Cardiac muscle cell (in vitro differentiated cells and primary cell): ENCODE data around the gene RAD23B. TPM values are rescaled to one million over a fixed set of nuclear protein-coding genes. Genes with fewer than 3 reads are reported as not detected.
A peak's percentile ranks its signal among the peaks of the same experiment; 100 is the strongest.

Source experiments
- DNase-seq, 2 donors: peaks; one replicate each; pipeline versions ENCODE4 v3.0.0 to v3.0.0-alpha.2; 2010 to 2017; ENCODE audit warnings: low read depth in 1 of 2, low spot score in 1 of 2
- H3K27ac ChIP-seq: fragments of 200-600 bp; sonication (generic); 2 replicates; pipeline ENCODE4 v1.5.1; 2016
- H3K27me3 ChIP-seq: fragments of 200-600 bp; sonication (generic); 2 replicates; pipeline ENCODE4 v1.6.0; 2016; ENCODE audit warnings: control low read depth
- H3K36me3 ChIP-seq: fragments of 200-600 bp; sonication (generic); 2 replicates; pipeline ENCODE4 v1.5.1; 2016; ENCODE audit warnings: control low read depth
- H3K4me1 ChIP-seq: fragments of 200-600 bp; sonication (generic); 2 replicates; pipeline ENCODE4 v1.8.1; 2017; ENCODE audit warnings: low read depth, mild to moderate bottlenecking, mixed run types
- H3K4me3 ChIP-seq: fragments of 200-600 bp; sonication (generic); 2 replicates; pipeline ENCODE4 v1.5.1; 2016; ENCODE audit warnings: mild to moderate bottlenecking
- H3K9me3 ChIP-seq: fragments of 200-600 bp; sonication (generic); 2 replicates; pipeline ENCODE4 v1.5.1; 2017; ENCODE audit warnings: low read depth, mild to moderate bottlenecking, control low read depth
- polyA plus RNA-seq: library from polyadenylated mRNA; unstranded; fragments of >200 nt; fragmentation: Nextera tagmentation; extraction: Ambion mirVana; gene quantifications from 2 replicates; pipeline ENCODE4 v1.2.1, GENCODE V29; 2016
- total RNA-seq: library from RNA; depleted of rRNA; stranded (reverse); fragments of >200 nt; gene quantifications from 2 replicates; pipeline ENCODE4 v1.2.3, GENCODE V29; 2016
- TF ChIP-seq, protein P1 (sequence below): IDR thresholded peaks from 2 replicates; pipeline ENCODE4 v1.5.1; 2012; ENCODE audit warnings: low read depth, mild to moderate bottlenecking, low read length

Gene RAD23B
- total and polyA plus RNA-seq, 2 experiments from 2014 or later: 11.7 to 88.5 TPM

DNA sequence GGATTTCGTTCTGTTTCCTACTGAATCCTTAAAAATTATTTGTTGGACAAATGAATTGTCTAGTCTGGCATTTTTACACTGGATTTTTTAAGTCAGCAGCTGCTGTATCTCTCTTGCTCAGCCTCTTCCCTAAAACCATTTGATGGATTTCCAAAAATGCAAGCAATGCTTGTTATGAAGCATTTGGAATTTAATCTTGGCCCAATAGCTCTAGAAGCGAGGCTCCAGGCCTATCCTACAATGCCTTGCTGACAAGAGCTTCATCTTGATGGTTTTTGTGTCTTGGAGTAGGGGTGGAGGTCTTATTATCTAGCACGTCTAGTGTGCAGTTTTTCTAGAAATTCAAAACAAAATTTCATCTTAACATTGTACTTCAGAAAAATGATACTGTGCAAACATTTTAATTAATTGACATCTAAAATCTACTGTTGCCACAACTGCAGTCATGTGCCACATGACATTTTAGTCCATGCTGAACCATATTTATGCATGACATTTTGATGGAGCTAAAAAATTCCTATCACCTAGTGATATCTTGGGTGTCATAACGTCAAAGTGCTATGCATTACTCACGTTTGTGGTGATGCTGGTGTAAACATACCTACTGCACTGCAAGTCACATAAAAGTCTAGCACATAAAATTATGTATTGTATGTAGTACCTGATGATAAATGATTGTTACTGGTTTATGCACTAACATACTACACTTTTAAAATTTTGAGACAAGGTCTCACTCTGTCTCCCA lies 5.9 kb upstream of the RAD23B start:
- DNase-seq: peak; percentile 25 to 76
- H3K27ac ChIP-seq: no peak overlapping the region

DNA sequence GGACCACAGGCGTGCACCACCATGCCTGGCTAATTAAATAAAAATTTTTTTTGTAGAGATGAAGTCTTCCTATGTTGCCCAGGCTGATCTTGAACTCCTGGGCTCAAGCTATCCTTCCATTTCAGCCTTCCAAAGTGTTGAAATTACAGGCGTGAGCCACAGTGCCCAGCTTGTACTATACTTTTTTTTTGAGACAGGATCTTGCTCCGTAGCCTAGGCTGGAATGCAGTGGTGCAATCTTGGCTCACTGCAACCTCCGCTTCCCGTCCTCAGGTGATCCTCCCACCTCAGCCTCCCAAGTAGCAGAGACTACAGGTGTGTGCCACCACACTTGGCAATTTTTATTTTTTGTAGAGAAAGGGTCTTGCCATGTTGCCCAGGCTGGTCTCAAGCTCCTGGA lies 5.3 kb upstream of the RAD23B start:
- Histone ChIP-seq H3K4me1 (no peaks in the 10 kb centered on the region), H3K27ac (no peak overlapping the region), H3K36me3 (no peaks in the 10 kb centered on the region), H3K27me3 (no peaks in the 10 kb centered on the region), H3K4me3 (no peak overlapping the region), H3K9me3 (no peaks in the 10 kb centered on the region)
- TF ChIP-seq, protein P1, sequence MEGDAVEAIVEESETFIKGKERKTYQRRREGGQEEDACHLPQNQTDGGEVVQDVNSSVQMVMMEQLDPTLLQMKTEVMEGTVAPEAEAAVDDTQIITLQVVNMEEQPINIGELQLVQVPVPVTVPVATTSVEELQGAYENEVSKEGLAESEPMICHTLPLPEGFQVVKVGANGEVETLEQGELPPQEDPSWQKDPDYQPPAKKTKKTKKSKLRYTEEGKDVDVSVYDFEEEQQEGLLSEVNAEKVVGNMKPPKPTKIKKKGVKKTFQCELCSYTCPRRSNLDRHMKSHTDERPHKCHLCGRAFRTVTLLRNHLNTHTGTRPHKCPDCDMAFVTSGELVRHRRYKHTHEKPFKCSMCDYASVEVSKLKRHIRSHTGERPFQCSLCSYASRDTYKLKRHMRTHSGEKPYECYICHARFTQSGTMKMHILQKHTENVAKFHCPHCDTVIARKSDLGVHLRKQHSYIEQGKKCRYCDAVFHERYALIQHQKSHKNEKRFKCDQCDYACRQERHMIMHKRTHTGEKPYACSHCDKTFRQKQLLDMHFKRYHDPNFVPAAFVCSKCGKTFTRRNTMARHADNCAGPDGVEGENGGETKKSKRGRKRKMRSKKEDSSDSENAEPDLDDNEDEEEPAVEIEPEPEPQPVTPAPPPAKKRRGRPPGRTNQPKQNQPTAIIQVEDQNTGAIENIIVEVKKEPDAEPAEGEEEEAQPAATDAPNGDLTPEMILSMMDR: no peak
- no peak for DNase-seq

More for the DNA sequence above, 5.9 kb upstream of the RAD23B start:
- TF ChIP-seq, protein P1: no peak
- no peak overlapping the region for H3K4me3 ChIP-seq
- H3K36me3 ChIP-seq: no peaks in the 10 kb centered on the region
- no peaks in the 10 kb centered on the region for H3K9me3 ChIP-seq
- no peaks in the 10 kb centered on the region for H3K27me3 ChIP-seq
- no peaks in the 10 kb centered on the region for H3K4me1 ChIP-seq

DNA sequence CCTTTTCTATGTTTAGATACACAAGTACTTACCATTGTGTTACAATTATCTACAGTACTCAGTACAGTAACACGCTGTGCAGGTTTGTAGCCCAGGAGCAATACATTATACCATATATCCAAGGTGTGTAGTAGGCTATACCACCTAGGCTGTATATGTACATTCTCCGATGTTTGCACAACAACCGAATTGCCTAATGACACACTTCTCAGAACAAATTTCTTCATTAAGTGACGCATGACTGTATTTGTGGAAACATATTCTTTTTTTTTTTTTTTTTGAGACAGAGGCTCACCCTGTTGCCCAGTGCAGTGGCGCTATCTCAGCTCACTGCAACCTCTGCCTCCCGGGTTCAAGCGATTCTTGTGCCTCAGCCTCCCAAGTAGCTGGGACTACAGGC lies 4.0 kb upstream of the RAD23B start:
- no peaks in the 10 kb centered on the region for H3K36me3 ChIP-seq
- TF ChIP-seq, protein P1: no peak

DNA sequence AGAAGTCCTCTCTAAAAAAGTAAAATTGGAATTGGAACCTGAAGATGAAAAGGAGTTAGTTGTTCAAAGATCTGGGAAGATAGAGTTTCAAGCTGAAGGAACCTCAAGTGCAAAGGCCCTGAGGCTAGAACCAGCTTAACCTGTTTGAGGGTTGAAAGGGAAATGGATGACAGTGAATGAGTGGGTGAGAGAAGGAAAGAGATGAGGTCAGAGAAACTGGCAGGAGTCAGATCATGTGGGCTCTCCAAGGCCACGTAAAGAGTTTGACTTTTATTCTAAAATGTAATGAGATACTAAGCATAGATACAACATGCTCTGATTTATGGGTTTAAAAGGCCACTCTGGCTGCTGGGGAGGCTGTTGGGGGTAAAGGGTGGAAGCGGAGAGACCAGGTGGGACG lies 2.5 kb upstream of the RAD23B start:
- TF ChIP-seq, protein P1: no peak
- Histone ChIP-seq H3K27ac (no peak overlapping the region), H3K4me1 (peaks cover 2% of the 10 kb centered on the region), H3K27me3 (no peaks in the 10 kb centered on the region), H3K36me3 (no peaks in the 10 kb centered on the region), H3K4me3 (no peak overlapping the region), H3K9me3 (no peaks in the 10 kb centered on the region)
- DNase-seq: no peak

More for the DNA sequence above, 4.0 kb upstream of the RAD23B start:
- Histone ChIP-seq H3K4me1 (no peaks in the 10 kb centered on the region), H3K9me3 (no peaks in the 10 kb centered on the region), H3K27ac (no peak overlapping the region), H3K4me3 (no peak overlapping the region), H3K27me3 (no peaks in the 10 kb centered on the region)
- DNase-seq: no peak

DNA sequence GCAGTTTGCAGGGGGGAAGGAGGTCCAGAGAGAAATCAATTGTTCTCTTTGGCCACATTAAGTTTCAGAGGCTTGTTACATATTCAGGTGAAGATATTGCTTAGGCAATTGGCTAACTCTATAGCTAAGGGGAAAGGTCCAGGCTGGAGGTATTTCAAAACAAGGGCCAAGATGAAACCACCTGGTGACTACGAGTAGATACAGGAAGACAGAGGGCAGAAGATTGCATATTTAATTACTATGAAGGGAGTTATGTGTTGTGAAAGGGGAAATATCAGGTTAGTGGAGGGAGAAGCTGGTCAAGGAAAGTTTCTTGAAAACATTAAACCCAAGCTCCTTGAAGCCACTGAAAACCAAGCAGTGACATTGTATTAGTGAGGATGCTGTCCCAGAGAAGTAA lies 1.9 kb upstream of the RAD23B start:
- DNase-seq: no peak
- no peaks in the 10 kb centered on the region for H3K27me3 ChIP-seq
- no peaks in the 10 kb centered on the region for H3K9me3 ChIP-seq
- TF ChIP-seq, protein P1: no peak
- H3K4me3 ChIP-seq: no peak overlapping the region
- peaks cover 8% of the 10 kb centered on the region for H3K4me1 ChIP-seq
- H3K36me3 ChIP-seq: no peaks in the 10 kb centered on the region
- no peak overlapping the region for H3K27ac ChIP-seq
